GM18508 (cell line): ENCODE measurements around the gene NOS1AP.
"Not testable (repeated sequence)": the region's sequence is repeated elsewhere in the genome, so short reads cannot be mapped to it uniquely, and the experiment has no call there.

Source experiments
- ATAC-seq: cut with Tn5 transposase; IDR thresholded peaks from one replicate; pipeline ENCODE4 v1.9.1; 2021; ENCODE audit warnings: moderate number of reproducible peaks; ENCODE audit not compliant: insufficient read depth, unreplicated experiment

The NOS1AP gene

GRCh38 chr1:162159515-162159914 is 90.0 kb downstream of the NOS1AP start:
- no peak for ATAC-seq

- ATAC-seq: no peak
These were observed 92.5 kb downstream of the NOS1AP start for GRCh38 chr1:162161916-162162550.

- no peak for ATAC-seq
These were observed 96.0 kb downstream of the NOS1AP start for GRCh38 chr1:162165528-162165927.

GRCh38 chr1:162166917-162167615 is 97.6 kb downstream of the NOS1AP start:
- no peak for ATAC-seq

GRCh38 chr1:162168261-162168660 is 98.8 kb downstream of the NOS1AP start:
- ATAC-seq: no peak

- no peak for ATAC-seq
These were observed 99.7 kb downstream of the NOS1AP start for GRCh38 chr1:162169031-162169790.

- no peak for ATAC-seq
These were observed 101.6 kb downstream of the NOS1AP start for GRCh38 chr1:162171111-162171510.

- no peak for ATAC-seq
These were observed 103.0 kb downstream of the NOS1AP start for GRCh38 chr1:162172311-162173102.

GRCh38 chr1:162173607-162174006 is 104.1 kb downstream of the NOS1AP start:
- not testable (repeated sequence) for ATAC-seq

GRCh38 chr1:162174027-162174426 is 104.5 kb downstream of the NOS1AP start:
- ATAC-seq: not testable (repeated sequence)

GRCh38 chr1:162175379-162176081 is 106.0 kb downstream of the NOS1AP start:
- no peak for ATAC-seq

- no peak for ATAC-seq
These were observed 107.6 kb downstream of the NOS1AP start for GRCh38 chr1:162177126-162177525.

GRCh38 chr1:162178432-162178831 is 108.9 kb downstream of the NOS1AP start:
- ATAC-seq: no peak

- ATAC-seq: no peak
These were observed 109.6 kb downstream of the NOS1AP start for GRCh38 chr1:162179121-162179520.

- ATAC-seq: no peak
These were observed 111.3 kb downstream of the NOS1AP start for GRCh38 chr1:162180813-162181212.

GRCh38 chr1:162182090-162182489 is 112.6 kb downstream of the NOS1AP start:
- ATAC-seq: no peak

GRCh38 chr1:162185314-162186025 is 116.0 kb downstream of the NOS1AP start:
- ATAC-seq: no peak

- no peak for ATAC-seq
These were observed 116.5 kb downstream of the NOS1AP start for GRCh38 chr1:162186026-162186374.

GRCh38 chr1:162186406-162186805 is 116.9 kb downstream of the NOS1AP start:
- ATAC-seq: no peak
